ENCODE measurements around the gene LRIG1.

The LRIG1 gene

DNA sequence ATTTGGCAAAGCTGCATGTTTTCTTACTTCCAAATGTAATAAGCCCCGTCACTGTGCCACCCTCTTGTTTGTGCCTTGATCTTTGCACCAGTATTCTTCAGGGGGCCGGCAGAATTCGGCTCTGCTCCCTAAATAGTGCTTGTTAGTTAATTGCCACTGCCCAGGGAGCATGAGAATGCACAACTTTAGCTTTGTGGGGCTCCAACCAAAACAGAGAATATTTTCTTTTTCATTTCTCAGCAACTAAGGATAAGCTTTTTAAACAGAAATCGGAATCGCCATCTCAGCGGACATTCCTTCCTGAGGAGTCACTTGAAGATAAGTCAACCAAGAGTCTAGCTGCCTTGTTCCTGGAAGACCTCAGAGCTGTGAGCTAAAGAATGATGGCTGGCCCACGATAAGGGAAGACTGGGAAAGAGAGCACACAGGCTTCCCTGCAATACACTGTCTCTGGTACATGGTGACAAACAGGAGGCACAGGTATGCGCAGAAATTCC is 106.0 kb downstream of the LRIG1 start:
- no peak overlapping the region for H3K4me3 ChIP-seq (ENCODE audit: control insufficient read depth, low read depth, low read length)
- no peak for DNase-seq (ENCODE audit: low read depth)
- no peak for TF ChIP-seq CTCF (IDR thresholded peaks at IDR 0.05; ENCODE audit: control insufficient read depth, insufficient read depth, low read depth, low read length, missing control alignments)

GRCh38 chr3:66394019-66394752 is 106.6 kb downstream of the LRIG1 start:
- no peak for TF ChIP-seq CTCF (IDR thresholded peaks at IDR 0.05; ENCODE audit: control insufficient read depth, insufficient read depth, low read depth, low read length, missing control alignments)
- H3K4me3 ChIP-seq (ENCODE audit: control insufficient read depth, low read depth, low read length) = no peak overlapping the region
- no peak for DNase-seq (ENCODE audit: low read depth)

DNA sequence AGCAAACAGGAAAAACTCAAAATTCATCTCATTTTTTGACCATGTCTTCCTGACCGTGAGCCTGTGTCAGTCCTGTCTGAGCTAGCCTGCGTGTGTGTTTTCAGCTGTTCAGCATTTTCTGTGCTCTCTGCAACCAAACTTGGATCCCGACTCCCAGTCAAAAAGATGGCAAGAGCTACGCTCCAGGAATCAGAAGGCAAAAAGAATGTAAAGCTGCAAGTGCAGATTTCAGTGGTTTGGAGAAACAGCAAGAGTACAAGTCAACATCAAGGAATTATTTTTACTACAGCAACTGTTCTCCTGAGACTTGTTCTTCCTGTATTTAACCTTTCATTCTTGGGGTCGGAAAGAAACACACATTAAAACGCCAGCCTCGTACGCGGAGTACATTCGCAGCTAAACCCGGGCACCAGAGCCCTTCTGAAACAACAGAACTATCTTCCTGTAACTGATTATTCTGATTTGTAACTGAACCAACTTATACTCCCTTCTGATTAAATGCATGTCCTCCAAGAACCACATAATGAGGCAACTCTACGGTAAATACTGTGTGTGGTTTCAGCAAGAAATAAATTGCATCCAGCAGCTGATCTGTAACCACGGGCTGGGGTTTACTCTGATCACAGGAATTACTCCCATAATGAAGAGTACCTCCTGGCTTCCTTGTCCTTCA is 107.4 kb downstream of the LRIG1 start:
- no peak for TF ChIP-seq CTCF (IDR thresholded peaks at IDR 0.05; ENCODE audit: control insufficient read depth, insufficient read depth, low read depth, low read length, missing control alignments)
- peak; percentile 32 for DNase-seq (ENCODE audit: low read depth)
- no peak overlapping the region for H3K4me3 ChIP-seq (ENCODE audit: control insufficient read depth, low read depth, low read length)

DNA sequence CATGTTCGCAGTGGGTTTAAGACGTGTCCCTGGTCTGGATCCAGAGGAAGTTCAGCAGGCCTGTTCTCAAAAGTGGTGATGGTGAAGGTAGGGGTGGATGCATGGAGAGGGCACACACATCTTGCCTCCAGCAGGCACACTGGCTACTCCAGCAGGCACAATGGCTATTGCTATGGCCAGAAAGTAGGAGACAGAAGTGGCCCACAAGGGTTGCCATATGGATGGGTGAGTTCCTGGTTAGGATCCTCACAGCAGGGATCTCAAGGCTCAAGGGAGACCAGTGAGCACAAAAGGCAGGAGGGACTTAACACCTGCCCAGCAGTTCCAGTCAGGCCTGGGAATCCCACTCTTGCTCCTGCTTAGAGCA is 107.9 kb downstream of the LRIG1 start:
- DNase-seq (ENCODE audit: low read depth) = no peak
- TF ChIP-seq CTCF (IDR thresholded peaks at IDR 0.05; ENCODE audit: control insufficient read depth, insufficient read depth, low read depth, low read length, missing control alignments) = no peak
- H3K4me3 ChIP-seq (ENCODE audit: control insufficient read depth, low read depth, low read length) = no peak overlapping the region

GRCh38 chr3:66392512-66392911 is 108.3 kb downstream of the LRIG1 start:
- DNase-seq (ENCODE audit: low read depth) = no peak
- H3K4me3 ChIP-seq (ENCODE audit: control insufficient read depth, low read depth, low read length) = no peak overlapping the region
- no peak for TF ChIP-seq CTCF (IDR thresholded peaks at IDR 0.05; ENCODE audit: control insufficient read depth, insufficient read depth, low read depth, low read length, missing control alignments)

DNA sequence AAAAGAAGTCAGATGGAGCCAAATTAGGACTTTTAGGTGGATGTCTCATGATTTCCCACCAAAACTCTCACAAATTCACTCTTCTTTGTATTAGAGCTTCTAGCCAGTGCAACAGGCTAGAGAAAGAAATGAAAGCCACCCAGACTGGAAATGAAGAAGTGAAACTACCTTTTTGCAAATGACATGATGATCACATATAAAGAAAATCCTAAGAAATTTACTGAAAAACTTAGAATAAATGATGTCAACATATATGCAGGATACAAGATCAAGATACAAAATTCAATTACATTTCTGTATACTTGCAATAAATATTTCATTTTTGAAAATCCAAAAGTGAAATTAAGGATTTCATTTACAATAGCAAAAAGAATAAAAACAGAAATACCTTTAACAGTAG is 110.8 kb downstream of the LRIG1 start:
- no peak for TF ChIP-seq CTCF (IDR thresholded peaks at IDR 0.05; ENCODE audit: control insufficient read depth, insufficient read depth, low read depth, low read length, missing control alignments)
- no peak overlapping the region for H3K4me3 ChIP-seq (ENCODE audit: control insufficient read depth, low read depth, low read length)

More for the DNA sequence above, 110.8 kb downstream of the LRIG1 start:
- DNase-seq (ENCODE audit: low read depth) = no peak

All from AG09309 (cell line).